GM12878 (cell line): ENCODE data around the gene FARS2. TPM values are rescaled to one million over a fixed set of nuclear protein-coding genes. Genes with fewer than 3 reads are reported as not detected.

Source experiments
- ATAC-seq: fragments of 200-7000 bp; cut with Tn5 transposase; 3 replicates; pipeline ENCODE4 v1.9.1; 2020; ENCODE audit warnings: mild to moderate bottlenecking, moderate library complexity
- BruUV-seq: library from RNA; stranded (reverse); fragments of 400-500 nt; replicated peaks from 2 replicates; lab custom pipeline; 2021; lab: Mats Ljungman, UMichigan
- CTCF ChIA-PET: fragments of 300-600 bp; sonication (Branson Sonifier 250); formaldehyde crosslinking; extraction: SDS; loops from one replicate; lab custom pipeline; 2021; ENCODE audit warnings: inconsistent platforms; lab: Yijun Ruan, JAX
- POLR2A ChIA-PET: fragments of 350-600 bp; formaldehyde crosslinking; extraction: SDS; loops from one replicate; lab custom pipeline; 2021; ENCODE audit warnings: inconsistent platforms; lab: Charles Lee
- RAD21 ChIA-PET: fragments of 300-600 bp; sonication (Branson Sonifier 250); formaldehyde crosslinking; loops from one replicate; lab custom pipeline; 2023; ENCODE audit warnings: antibody characterized with exemption; ENCODE audit not compliant: unreplicated experiment; lab: Charles Lee
- SMC1A ChIA-PET: fragments of 300-600 bp; sonication (Branson Sonifier 250); formaldehyde crosslinking; loops from one replicate; lab custom pipeline; 2023; ENCODE audit not compliant: unreplicated experiment, uncharacterized antibody; lab: Charles Lee
- DNase-seq: peaks from one replicate; pipeline ENCODE4 v3.0.0-alpha.2; 2011; ENCODE audit warnings: low read depth, low spot score
- FAIRE-seq: peaks from 3 replicates; lab custom pipeline; 2011; peaks lifted over from hg19 to GRCh38; lab: Jason Lieb, UNC
- H2AFZ ChIP-seq: 2 replicates; pipeline ENCODE4 v1.6.0; 2011; ENCODE audit warnings: low read depth, low read length, control low read depth; ENCODE audit not compliant: control insufficient read depth
- H3K27ac ChIP-seq: 2 replicates; pipeline ENCODE4 v1.5.1; 2011; ENCODE audit warnings: control low read depth; ENCODE audit not compliant: control insufficient read depth, insufficient read depth
- H3K27me3 ChIP-seq, 2 experiments: replicated peaks in 1 of 2; 2 replicates each; pipeline versions ENCODE4 v1.6.0 to v1.6.1; 2011; ENCODE audit warnings: low read length in 1 of 2; ENCODE audit not compliant: control insufficient read depth in 2 of 2, insufficient read depth in 2 of 2
- H3K36me3 ChIP-seq, 2 experiments: 2 replicates each; pipeline ENCODE4 v1.5.1; 2011; ENCODE audit warnings: low read length in 1 of 2; ENCODE audit not compliant: control insufficient read depth in 2 of 2, insufficient read depth in 2 of 2
- H3K4me1 ChIP-seq: 2 replicates; pipeline ENCODE4 v1.6.1; 2011; ENCODE audit warnings: mild to moderate bottlenecking, low read length, moderate library complexity, mixed read lengths; ENCODE audit not compliant: control insufficient read depth, insufficient read depth
- H3K4me2 ChIP-seq: 2 replicates; pipeline ENCODE4 v1.6.0; 2011; ENCODE audit warnings: control low read depth; ENCODE audit not compliant: control insufficient read depth, insufficient read depth
- H3K4me3 ChIP-seq: fragments of 200-600 bp; sonication (generic); 2 replicates; pipeline ENCODE4 v1.5.1; 2016
- H3K79me2 ChIP-seq: 2 replicates; pipeline ENCODE4 v1.6.0; 2011; ENCODE audit warnings: low read length; ENCODE audit not compliant: control insufficient read depth, insufficient read depth
- H3K9ac ChIP-seq: 2 replicates; pipeline ENCODE4 v1.8.0; 2011; ENCODE audit warnings: low read length, control low read depth, mixed read lengths; ENCODE audit not compliant: control insufficient read depth, insufficient read depth
- H3K9me3 ChIP-seq: replicated peaks from 3 replicates; pipeline ENCODE4 v1.5.1; 2011; ENCODE audit warnings: mild to moderate bottlenecking, low read length; ENCODE audit not compliant: control insufficient read depth, insufficient read depth
- H4K20me1 ChIP-seq: 2 replicates; pipeline ENCODE4 v1.6.0; 2011; ENCODE audit not compliant: control insufficient read depth, insufficient read depth
- BCL11A ChIP-seq: IDR thresholded peaks from 2 replicates; pipeline ENCODE4 v1.6.1; 2011; ENCODE audit warnings: low read depth, low read length
- CREM ChIP-seq: IDR thresholded peaks from 2 replicates; pipeline ENCODE4 v1.6.1; 2014; ENCODE audit warnings: antibody characterized with exemption, low read depth
- E2F8 ChIP-seq: fragments of 450-650 bp; IDR thresholded peaks from 2 replicates; pipeline ENCODE4 v1.6.1; 2018; ENCODE audit warnings: mild to moderate bottlenecking, low read depth, moderate library complexity; ENCODE audit not compliant: partially characterized antibody
- EP300 ChIP-seq, 2 experiments: fragments of 150-350 bp in 1 of 2; IDR thresholded peaks; 2 replicates each; pipeline ENCODE4 v1.6.1; 2011 to 2012; ENCODE audit warnings: low read depth in 2 of 2, low read length in 2 of 2, borderline replicate concordance in 1 of 2, improper control_type of control experiment in 1 of 2, inconsistent platforms in 1 of 2; ENCODE audit not compliant: control insufficient read depth in 1 of 2
- LARP7 ChIP-seq: fragments of 450-650 bp; IDR thresholded peaks from 2 replicates; pipeline ENCODE4 v1.6.1; 2017; ENCODE audit warnings: mild to moderate bottlenecking
- NFYB ChIP-seq: IDR thresholded peaks from 2 replicates; pipeline ENCODE4 v1.6.1; 2011; ENCODE audit warnings: low read depth, mild to moderate bottlenecking, low read length, improper control_type of control experiment, moderate library complexity; ENCODE audit not compliant: insufficient read depth
- PAX8 ChIP-seq: fragments of 450-650 bp; IDR thresholded peaks from 2 replicates; pipeline ENCODE4 v1.6.1; 2017; ENCODE audit warnings: mild to moderate bottlenecking, moderate library complexity
- SMARCA5 ChIP-seq: fragments of 450-650 bp; IDR thresholded peaks from 2 replicates; pipeline ENCODE4 v1.6.1; 2017; ENCODE audit warnings: mild to moderate bottlenecking
- SUPT20H ChIP-seq: IDR thresholded peaks from 2 replicates; pipeline ENCODE4 v1.6.1; 2011; ENCODE audit warnings: low read depth, mild to moderate bottlenecking, low read length, moderate library complexity, borderline replicate concordance; ENCODE audit not compliant: control insufficient read depth
- SUZ12 ChIP-seq: fragments of 200-600 bp; sonication (generic); IDR thresholded peaks from one replicate; pipeline ENCODE4 v1.6.1; 2018; ENCODE audit warnings: antibody characterized with exemption, mild to moderate bottlenecking; ENCODE audit not compliant: unreplicated experiment
- ZBTB33 ChIP-seq: fragments of 450-650 bp; IDR thresholded peaks from 2 replicates; pipeline ENCODE4 v1.6.1; 2017; ENCODE audit warnings: mild to moderate bottlenecking
- WGBS: methylation state at CpG from one replicate; pipeline ENCODE4 v1.1.6; 2016; ENCODE audit warnings: low lambda C conversion rate; ENCODE audit not compliant: insufficient replicate concordance, insufficient coverage; ENCODE audit errors: missing lambda C conversion rate; 5-methylcytosine and 5-hydroxymethylcytosine counted together
- in situ Hi-C: fragments of 300-500 bp; cut with MboI; formaldehyde crosslinking; loops from 9 replicates; pipeline ENCODE4 v1.14.3; 2018; ENCODE audit warnings: mixed read lengths
- intact Hi-C: fragments of 100-400 bp; cut with micrococcal nuclease; formaldehyde crosslinking; loops from one replicate; pipeline ENCODE4 v1.14.2; 2022; ENCODE audit not compliant: unreplicated experiment
- polyA plus RNA-seq, 11 experiments: library from polyadenylated mRNA; depleted of rRNA in 4 of 11; unstranded in 6 of 11; stranded (reverse) in 5 of 11; fragments of >200 nt; fragmentation: Nextera tagmentation in 4 of 11; fragmentation: Illumina TruSeq in 1 of 11; extraction: Ambion mirVana in 4 of 11; extraction: Trizol in 1 of 11; gene quantifications; 1 replicate in 1 of 11; 2 replicates in 10 of 11; pipeline versions ENCODE4 v1.2.1 to v1.2.3, GENCODE V29; 2011 to 2016; ENCODE audit warnings: inconsistent platforms in 2 of 11, missing spikeins in 2 of 11, low read depth in 1 of 11
- total RNA-seq, 4 experiments: library from RNA; depleted of rRNA in 3 of 4; stranded (reverse); fragments of >200 nt in 3 of 4; fragmentation: Illumina TruSeq in 1 of 4; extraction: Trizol in 1 of 4; gene quantifications; 2 replicates each; pipeline versions ENCODE4 v1.2.1 to v1.2.3, GENCODE V29; 2013 to 2021

The FARS2 gene
- total and polyA plus RNA-seq, 10 of the 15 experiments (the other 5 are each of a cell fraction or from before 2014, with no cell fraction given) = 16.8 to 46.7 (median 25.6) TPM

- intact Hi-C loops = no loop called here
- H3K9me3 ChIP-seq = no peaks in the 10 kb centered on the region
- no peak overlapping the region for H3K9ac ChIP-seq
- SMC1A ChIA-PET = interaction anchor here (3.0 kb wide), 1 partner anchor 11 kb away, joined by 24 read pairs; no protein-coding TSS in a partner anchor
- H3K27ac ChIP-seq = no peak overlapping the region
- POLR2A ChIA-PET = no interaction called here
- no TSS peak for BruUV-seq
- peaks cover 5% of the 10 kb centered on the region for H3K79me2 ChIP-seq
- ATAC-seq (no peak), DNase-seq (no peak), FAIRE-seq (no peak)
- peaks cover 17% of the 10 kb centered on the region for H3K4me1 ChIP-seq
- in situ Hi-C loops = no loop called here
- CTCF ChIA-PET = interaction anchor here (2.9 kb wide), 1 partner anchor 10 kb away, joined by 21 read pairs; no protein-coding TSS in a partner anchor
- no peak overlapping the region for H2AFZ ChIP-seq
- no peak overlapping the region for H3K4me2 ChIP-seq
- H3K36me3 ChIP-seq = no peaks in the 10 kb centered on the region
- RAD21 ChIA-PET = no interaction called here
- H4K20me1 ChIP-seq = no peaks in the 10 kb centered on the region
- no peaks in the 10 kb centered on the region for H3K27me3 ChIP-seq
- 52% methylated on average over 1 of the region's 1 CpG for WGBS
- TF ChIP-seq EP300 (IDR thresholded peaks at IDR 0.05; ENCODE audit: borderline replicate concordance in 1 of 2, control insufficient read depth in 1 of 2, low read depth in 2 of 2, low read length in 2 of 2) (no peak), SUZ12 (no peak), SMARCA5 (no peak), BCL11A (no peak), CREM (no peak), PAX8 (no peak), NFYB (no peak), SUPT20H (no peak), E2F8 (no peak), LARP7 (no peak), ZBTB33 (no peak)
- H3K4me3 ChIP-seq = no peak overlapping the region
These were observed 30.8 kb downstream of the FARS2 start for GRCh38 chr6:5292154-5292553.
